ENCODE data around the gene CYB5D1. TPM values are rescaled to one million over a fixed set of nuclear protein-coding genes. Genes with fewer than 3 reads are reported as not detected.

The CYB5D1 gene
- total RNA-seq, 2 donors from 2014 or later: 11.3 to 12.9 TPM

- DNase-seq (ENCODE audit: low spot score): no peak
- H3K4me1 Mint-ChIP-seq (ENCODE audit: low read depth in 2 of 2): peaks cover 0 to 17% of the 10 kb centered on the region in 2 donors
- no peak for ATAC-seq
- H3K36me3 Mint-ChIP-seq: peaks cover 46% of the 10 kb centered on the region
- H3K4me3 Mint-ChIP-seq: no peak overlapping the region
- H3K27ac Mint-ChIP-seq: peak overlapping the region in 1 of 2 donors; percentile 64
- H3K9me3 Mint-ChIP-seq: no peaks in the 10 kb centered on the region
- no peaks in the 10 kb centered on the region for H3K27me3 Mint-ChIP-seq
These were observed 40.0 kb downstream of the CYB5D1 start for GRCh38 chr17:7897773-7898172.

- Mint-ChIP-seq H3K9me3 (no peaks in the 10 kb centered on the region), H3K36me3 (peaks cover 30% of the 10 kb centered on the region)
These were observed 45.6 kb downstream of the CYB5D1 start for GRCh38 chr17:7903154-7904103.

GRCh38 chr17:7909089-7909488, 51.3 kb downstream of the CYB5D1 start:
- ATAC-seq: no peak
- Mint-ChIP-seq H3K36me3 (peaks cover 29% of the 10 kb centered on the region), H3K9me3 (no peaks in the 10 kb centered on the region), H3K27me3 (no peaks in the 10 kb centered on the region), H3K27ac (no peak overlapping the region), H3K4me1 (ENCODE audit: low read depth in 2 of 2) (peaks cover 9% of the 10 kb centered on the region in 2 donors), H3K4me3 (no peak overlapping the region)
- no peak for DNase-seq (ENCODE audit: low spot score)

More at GRCh38 chr17:7903154-7904103, 45.6 kb downstream of the CYB5D1 start:
- ATAC-seq (no peak), DNase-seq (ENCODE audit: low spot score) (no peak)
- H3K27me3 Mint-ChIP-seq: no peaks in the 10 kb centered on the region
- no peaks in the 10 kb centered on the region for H3K4me1 Mint-ChIP-seq (ENCODE audit: low read depth in 2 of 2)
- H3K27ac Mint-ChIP-seq: no peak overlapping the region
- H3K4me3 Mint-ChIP-seq: no peak overlapping the region

GRCh38 chr17:7910281-7910680, 52.5 kb downstream of the CYB5D1 start:
- Mint-ChIP-seq H3K27ac (peak overlapping the region in 1 of 2 donors; percentile 5), H3K4me1 (ENCODE audit: low read depth in 2 of 2) (peaks cover 16 to 17% of the 10 kb centered on the region in 2 donors), H3K9me3 (no peaks in the 10 kb centered on the region), H3K4me3 (no peak overlapping the region), H3K36me3 (peaks cover 22% of the 10 kb centered on the region), H3K27me3 (no peaks in the 10 kb centered on the region)
- DNase-seq (ENCODE audit: low spot score): no peak
- no peak for ATAC-seq

- ATAC-seq (no peak), DNase-seq (ENCODE audit: low spot score) (no peak)
- Mint-ChIP-seq H3K4me1 (ENCODE audit: low read depth in 2 of 2) (peaks cover 17 to 18% of the 10 kb centered on the region in 2 donors), H3K27ac (peak overlapping the region; percentile 5 to 6), H3K27me3 (no peaks in the 10 kb centered on the region), H3K4me3 (no peak overlapping the region), H3K36me3 (peaks cover 22% of the 10 kb centered on the region), H3K9me3 (no peaks in the 10 kb centered on the region)
These were observed 52.9 kb downstream of the CYB5D1 start for GRCh38 chr17:7910711-7911110.

- no peaks in the 10 kb centered on the region for H3K9me3 Mint-ChIP-seq
- H3K27ac Mint-ChIP-seq: peak overlapping the region in 1 of 2 donors; percentile 6
- DNase-seq (ENCODE audit: low spot score) (no peak), ATAC-seq (no peak)
- peaks cover 22% of the 10 kb centered on the region for H3K36me3 Mint-ChIP-seq
- H3K4me1 Mint-ChIP-seq (ENCODE audit: low read depth in 2 of 2): peaks cover 17 to 18% of the 10 kb centered on the region in 2 donors
- no peaks in the 10 kb centered on the region for H3K27me3 Mint-ChIP-seq
- no peak overlapping the region for H3K4me3 Mint-ChIP-seq
These were observed 53.3 kb downstream of the CYB5D1 start for GRCh38 chr17:7911116-7911515.

Other genes with a start within 250 kb of the CYB5D1 start
- gene FXR2, start 243.1 kb upstream of the CYB5D1 start, total RNA-seq: 10 to 100 TPM; 42.7 to 56.6 TPM
- gene SAT2, start 230.2 kb upstream of the CYB5D1 start, total RNA-seq: 10 to 100 TPM; 32.8 to 41.1 TPM
- not detected for gene SHBG, start 227.9 kb upstream of the CYB5D1 start, total RNA-seq
- under 1 TPM in 1 of 2 donors, not detected in 1; 0.25 TPM for gene ATP1B2, start 207.1 kb upstream of the CYB5D1 start, total RNA-seq
- gene TP53, start 170.5 kb upstream of the CYB5D1 start, total RNA-seq: 100 to 1,000 TPM in 1 of 2 donors, 10 to 100 TPM in 1; 98.2 to 112 TPM
- 10 to 100 TPM; 19.4 to 48.2 TPM for gene WRAP53, start 169.5 kb upstream of the CYB5D1 start, total RNA-seq
- not detected for gene EFNB3, start 152.8 kb upstream of the CYB5D1 start, total RNA-seq
- under 1 TPM in 1 of 2 donors, not detected in 1; 0.10 TPM for gene DNAH2, start 140.3 kb upstream of the CYB5D1 start, total RNA-seq
- 10 to 100 TPM; 52.0 to 67.6 TPM for gene KDM6B, start 23.8 kb upstream of the CYB5D1 start, total RNA-seq
- gene TMEM88, start 2.9 kb upstream of the CYB5D1 start, total RNA-seq: 1 to 10 TPM; 2.4 to 2.7 TPM
- gene NAA38, start 444 bp upstream of the CYB5D1 start, total RNA-seq: 100 to 1,000 TPM in 1 of 2 donors, 10 to 100 TPM in 1; 54.1 to 105 TPM
- gene CHD3, start 30.8 kb downstream of the CYB5D1 start, total RNA-seq: 100 to 1,000 TPM; 106 to 192 TPM
- 1 to 10 TPM; 2.5 to 4.7 TPM for gene RNF227, start 58.3 kb downstream of the CYB5D1 start, total RNA-seq
- 10 to 100 TPM in 1 of 2 donors, 1 to 10 TPM in 1; 8.9 to 14.6 TPM for gene KCNAB3, start 71.9 kb downstream of the CYB5D1 start, total RNA-seq
- gene TRAPPC1, start 73.9 kb downstream of the CYB5D1 start, total RNA-seq: 100 to 1,000 TPM; 162 to 217 TPM
- gene CNTROB, start 74.2 kb downstream of the CYB5D1 start, total RNA-seq: 10 to 100 TPM; 32.6 to 74.6 TPM
- not detected for gene GUCY2D, start 144.6 kb downstream of the CYB5D1 start, total RNA-seq
- not detected for gene ALOX15B, start 181.1 kb downstream of the CYB5D1 start, total RNA-seq
- under 1 TPM in 1 of 2 donors, not detected in 1; 0.62 TPM for gene ALOX12B, start 229.7 kb downstream of the CYB5D1 start, total RNA-seq

Data from natural killer cell treated with Interleukin-12 subunit alpha and Interleukin-12 subunit beta and Interleukin-15 and Interleukin-18, amount 100 ng/mL, for 72 hours (primary cell).